Activated CD8-positive, alpha-beta T cell treated with anti-CD3 and anti-CD28 coated beads for 36 hours (primary cell): ENCODE results near the gene CRMP1. TPM values are rescaled to one million over a fixed set of nuclear protein-coding genes. Genes with fewer than 3 reads are reported as not detected.

Source experiments
- ATAC-seq: fragments of 200-7000 bp; cut with Tn5 transposase; one replicate; pipeline ENCODE4 v1.10.0; 2021; ENCODE audit warnings: mild to moderate bottlenecking, moderate library complexity
- CTCF ChIA-PET: fragments of 350-600 bp; sonication (Branson Sonifier 250); formaldehyde crosslinking; loops from one replicate; lab custom pipeline; 2021; ENCODE audit warnings: antibody characterized with exemption; lab: Charles Lee
- POLR2A ChIA-PET: fragments of 350-600 bp; sonication (Branson Sonifier 250); formaldehyde crosslinking; loops from one replicate; lab custom pipeline; 2021; ENCODE audit warnings: antibody characterized with exemption; lab: Charles Lee
- DNase-seq: peaks from one replicate; pipeline ENCODE4 v3.0.0-alpha.2; 2020
- H3K27ac Mint-ChIP-seq: one replicate; pipeline ENCODE4 v1.8.0; 2021; ENCODE audit warnings: mild to moderate bottlenecking, mixed read lengths
- H3K27me3 Mint-ChIP-seq: one replicate; pipeline ENCODE4 v1.8.0; 2021; ENCODE audit warnings: mixed read lengths
- H3K36me3 Mint-ChIP-seq: one replicate; pipeline ENCODE4 v1.8.0; 2021; ENCODE audit warnings: low read depth, mixed read lengths
- H3K4me1 Mint-ChIP-seq: one replicate; pipeline ENCODE4 v1.8.0; 2021; ENCODE audit warnings: low read depth, mixed read lengths
- H3K4me3 Mint-ChIP-seq: one replicate; pipeline ENCODE4 v1.8.0; 2021; ENCODE audit warnings: mild to moderate bottlenecking, moderate library complexity, mixed read lengths
- H3K9me3 Mint-ChIP-seq: one replicate; pipeline ENCODE4 v1.8.0; 2021; ENCODE audit warnings: mixed read lengths
- CTCF ChIP-seq: fragments of 200-600 bp; IDR thresholded peaks from one replicate; pipeline ENCODE4 v1.8.0; 2022; ENCODE audit warnings: antibody characterized with exemption, mild to moderate bottlenecking
- intact Hi-C: fragments of 100-400 bp; cut with micrococcal nuclease; formaldehyde crosslinking; loops from one replicate; pipeline ENCODE4 v1.10.0; 2022
- total RNA-seq, 2 experiments: library from RNA; stranded (reverse); gene quantifications; one replicate each; pipeline ENCODE4 v1.2.3, GENCODE V29; 2021

The CRMP1 gene
- total RNA-seq, 2 experiments from 2014 or later: not detected

GRCh38 chr4:5869966-5870619 is 22.8 kb downstream of the CRMP1 start:
- Mint-ChIP-seq H3K36me3 (no peaks in the 10 kb centered on the region), H3K4me1 (peaks cover 13% of the 10 kb centered on the region), H3K27ac (no peak overlapping the region), H3K9me3 (peaks cover 4% of the 10 kb centered on the region), H3K27me3 (peaks cover 8% of the 10 kb centered on the region), H3K4me3 (no peak overlapping the region)
- intact Hi-C loops: no loop called here
- TF ChIP-seq CTCF: no peak
- ATAC-seq (no peak), DNase-seq (no peak)
- POLR2A ChIA-PET: no interaction called here
- CTCF ChIA-PET: no interaction called here

- peaks cover 24% of the 10 kb centered on the region for H3K4me1 Mint-ChIP-seq
- ATAC-seq (no peak), DNase-seq (no peak)
- intact Hi-C loops: no loop called here
- no peaks in the 10 kb centered on the region for H3K36me3 Mint-ChIP-seq
- no peak overlapping the region for H3K27ac Mint-ChIP-seq
- CTCF ChIA-PET: interaction anchor here (1.0 kb wide), 1 partner anchor 41 kb away, joined by 3 read pairs; no protein-coding TSS in a partner anchor
- no peak overlapping the region for H3K4me3 Mint-ChIP-seq
- POLR2A ChIA-PET: no interaction called here
- no peaks in the 10 kb centered on the region for H3K9me3 Mint-ChIP-seq
- H3K27me3 Mint-ChIP-seq: peaks cover 10% of the 10 kb centered on the region
- no peak for TF ChIP-seq CTCF
These were observed 25.0 kb downstream of the CRMP1 start for GRCh38 chr4:5867866-5868265.

- Mint-ChIP-seq H3K9me3 (no peaks in the 10 kb centered on the region), H3K36me3 (no peaks in the 10 kb centered on the region), H3K27me3 (peaks cover 12% of the 10 kb centered on the region), H3K4me1 (peaks cover 24% of the 10 kb centered on the region), H3K27ac (no peak overlapping the region), H3K4me3 (no peak overlapping the region)
- DNase-seq: no peak
- intact Hi-C loops: no loop called here
- no peak for ATAC-seq
- ChIA-PET CTCF (interaction anchor here (1.0 kb wide), 1 partner anchor 40 kb away, joined by 3 read pairs; no protein-coding TSS in a partner anchor), POLR2A (no interaction called here)
- TF ChIP-seq CTCF: no peak
These were observed 25.8 kb downstream of the CRMP1 start for GRCh38 chr4:5866841-5867813.

- ChIA-PET CTCF (no interaction called here), POLR2A (no interaction called here)
- peaks cover 24% of the 10 kb centered on the region for H3K4me1 Mint-ChIP-seq
- no peak overlapping the region for H3K4me3 Mint-ChIP-seq
- no peaks in the 10 kb centered on the region for H3K36me3 Mint-ChIP-seq
- H3K27me3 Mint-ChIP-seq: peaks cover 13% of the 10 kb centered on the region
- ATAC-seq (peak; percentile 47), DNase-seq (peak; percentile 47)
- no peak for TF ChIP-seq CTCF
- intact Hi-C loops: no loop called here
- H3K9me3 Mint-ChIP-seq: no peaks in the 10 kb centered on the region
- no peak overlapping the region for H3K27ac Mint-ChIP-seq
These were observed 26.8 kb downstream of the CRMP1 start for GRCh38 chr4:5865896-5866599.
